Vagina (tissue), 2 donors: ENCODE measurements around the gene ASTN2.
A peak's percentile ranks its signal among the peaks of the same experiment; 100 is the strongest.

Experiments used
- POLR2A ChIP-seq, 2 donors: fragments of 450-650 bp; IDR thresholded peaks; one replicate each; pipeline ENCODE4 v1.6.1; 2017; ENCODE audit warnings: antibody characterized with exemption in 2 of 2, mild to moderate bottlenecking in 2 of 2, moderate library complexity in 2 of 2
- POLR2AphosphoS5 ChIP-seq, 2 donors: sonication (generic); formaldehyde crosslinking; IDR thresholded peaks; one replicate each; pipeline ENCODE4 v1.9.0; 2017; ENCODE audit warnings: antibody characterized with exemption in 2 of 2, mild to moderate bottlenecking in 2 of 2, low read depth in 1 of 2; ENCODE audit not compliant: insufficient read depth in 1 of 2
- TF ChIP-seq, protein P1 (sequence below), 3 experiments: fragments of 450-650 bp in 2 of 3; fragments of 200-600 bp in 1 of 3; sonication (generic) in 1 of 3; IDR thresholded peaks; one replicate each; pipeline ENCODE4 v1.5.1; 2017 to 2019; ENCODE audit warnings: antibody characterized with exemption in 3 of 3, mild to moderate bottlenecking in 2 of 3, moderate library complexity in 2 of 3

DNA sequence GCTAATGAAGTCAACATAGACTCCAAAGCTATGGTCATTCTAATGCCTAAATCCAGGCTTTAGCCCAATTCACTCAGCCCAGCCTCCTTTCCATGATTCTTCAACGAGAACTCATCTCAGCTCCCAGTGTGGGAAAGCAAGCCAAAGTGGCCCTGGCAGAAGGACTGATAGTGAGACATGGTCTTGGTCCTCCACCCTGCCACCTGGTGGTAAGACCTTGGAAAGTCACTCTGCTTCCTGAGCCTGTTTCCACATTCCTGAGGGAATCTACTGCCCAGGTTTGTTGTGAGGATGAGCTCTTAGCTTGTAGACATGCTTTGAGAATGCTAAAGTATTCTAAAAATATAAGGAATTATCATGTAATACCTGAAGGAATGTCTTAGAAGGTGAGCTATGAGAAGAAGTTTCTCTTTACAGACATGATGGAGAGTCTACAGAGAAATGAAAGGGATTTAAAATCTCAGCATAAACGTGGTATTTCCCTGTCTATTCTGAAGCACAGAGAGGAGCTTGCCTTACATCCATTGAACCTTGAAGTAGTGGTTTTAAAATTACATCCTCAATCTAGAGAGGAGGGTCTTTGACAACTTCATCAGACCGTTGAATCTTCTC lies 554.2 kb downstream of the ASTN2 start:
- TF ChIP-seq POLR2A (IDR thresholded peaks at IDR 0.05) (no peak), POLR2AphosphoS5 (IDR thresholded peaks at IDR 0.05; ENCODE audit: insufficient read depth in 1 of 2, low read depth in 1 of 2) (no peak)
- TF ChIP-seq, protein P1, sequence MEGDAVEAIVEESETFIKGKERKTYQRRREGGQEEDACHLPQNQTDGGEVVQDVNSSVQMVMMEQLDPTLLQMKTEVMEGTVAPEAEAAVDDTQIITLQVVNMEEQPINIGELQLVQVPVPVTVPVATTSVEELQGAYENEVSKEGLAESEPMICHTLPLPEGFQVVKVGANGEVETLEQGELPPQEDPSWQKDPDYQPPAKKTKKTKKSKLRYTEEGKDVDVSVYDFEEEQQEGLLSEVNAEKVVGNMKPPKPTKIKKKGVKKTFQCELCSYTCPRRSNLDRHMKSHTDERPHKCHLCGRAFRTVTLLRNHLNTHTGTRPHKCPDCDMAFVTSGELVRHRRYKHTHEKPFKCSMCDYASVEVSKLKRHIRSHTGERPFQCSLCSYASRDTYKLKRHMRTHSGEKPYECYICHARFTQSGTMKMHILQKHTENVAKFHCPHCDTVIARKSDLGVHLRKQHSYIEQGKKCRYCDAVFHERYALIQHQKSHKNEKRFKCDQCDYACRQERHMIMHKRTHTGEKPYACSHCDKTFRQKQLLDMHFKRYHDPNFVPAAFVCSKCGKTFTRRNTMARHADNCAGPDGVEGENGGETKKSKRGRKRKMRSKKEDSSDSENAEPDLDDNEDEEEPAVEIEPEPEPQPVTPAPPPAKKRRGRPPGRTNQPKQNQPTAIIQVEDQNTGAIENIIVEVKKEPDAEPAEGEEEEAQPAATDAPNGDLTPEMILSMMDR (IDR thresholded peaks at IDR 0.05), result peak in 2 of 3 experiments; percentile 37 to 44
